Middle frontal gyrus (tissue), 1 donor: ENCODE data around the gene ETV2.
A peak's percentile ranks its signal among the peaks of the same experiment; 100 is the strongest.
"Not testable (repeated sequence)": the region's sequence is repeated elsewhere in the genome, so short reads cannot be mapped to it uniquely, and the experiment has no call there.

Source experiments
- DNase-seq: peaks from one replicate; pipeline ENCODE4 v3.0.0-alpha.2; 2015; ENCODE audit warnings: low spot score; ENCODE audit errors: extremely low spot score

The ETV2 gene, protein sequence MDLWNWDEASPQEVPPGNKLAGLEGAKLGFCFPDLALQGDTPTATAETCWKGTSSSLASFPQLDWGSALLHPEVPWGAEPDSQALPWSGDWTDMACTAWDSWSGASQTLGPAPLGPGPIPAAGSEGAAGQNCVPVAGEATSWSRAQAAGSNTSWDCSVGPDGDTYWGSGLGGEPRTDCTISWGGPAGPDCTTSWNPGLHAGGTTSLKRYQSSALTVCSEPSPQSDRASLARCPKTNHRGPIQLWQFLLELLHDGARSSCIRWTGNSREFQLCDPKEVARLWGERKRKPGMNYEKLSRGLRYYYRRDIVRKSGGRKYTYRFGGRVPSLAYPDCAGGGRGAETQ

GRCh38 chr19:35641515-35642151, at the start of gene ETV2:
TSS of gene ETV2 (plus strand) at chr19:35641745. CDS start at chr19:35642461, 716 bp downstream.
- no peak for DNase-seq

GRCh38 chr19:35592226-35592625, 49.3 kb upstream of the ETV2 start:
- DNase-seq = no peak

- not testable (repeated sequence) for DNase-seq
Observed at GRCh38 chr19:35595026-35595425, 46.5 kb upstream of the ETV2 start.

DNA sequence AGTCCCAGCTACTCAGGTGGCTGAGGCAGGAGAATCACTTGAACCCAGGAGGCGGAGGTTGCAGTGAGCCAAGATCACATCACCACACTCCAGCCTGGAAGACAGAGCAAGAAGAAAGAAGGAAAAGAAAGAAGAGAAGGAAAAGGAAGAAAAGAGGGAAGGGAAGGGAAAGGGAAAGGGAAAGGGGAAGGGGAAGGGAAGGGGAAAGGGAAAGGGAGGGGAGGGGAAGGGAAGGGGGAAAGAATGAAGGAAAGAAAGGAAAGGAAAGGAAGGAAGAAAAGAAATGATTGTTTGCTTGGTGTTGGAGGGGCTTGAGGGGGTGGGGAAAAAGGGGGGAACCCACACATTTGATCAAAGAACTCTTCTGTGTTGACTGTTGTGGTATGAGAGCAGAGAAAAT, 45.6 kb upstream of the ETV2 start:
- DNase-seq = no peak

- DNase-seq = no peak
Observed at GRCh38 chr19:35596366-35596999, 45.1 kb upstream of the ETV2 start.

- no peak for DNase-seq
Observed at GRCh38 chr19:35601971-35602370, 39.6 kb upstream of the ETV2 start.

- DNase-seq = not testable (repeated sequence)
Observed at GRCh38 chr19:35604436-35604835, 37.1 kb upstream of the ETV2 start.

GRCh38 chr19:35607170-35607569, 34.4 kb upstream of the ETV2 start:
- DNase-seq = not testable (repeated sequence)

GRCh38 chr19:35607661-35608060, 33.9 kb upstream of the ETV2 start:
- DNase-seq = no peak

- DNase-seq = no peak
Observed at GRCh38 chr19:35608251-35608650, 33.3 kb upstream of the ETV2 start.

GRCh38 chr19:35609851-35610353, 31.6 kb upstream of the ETV2 start:
- DNase-seq = no peak

DNA sequence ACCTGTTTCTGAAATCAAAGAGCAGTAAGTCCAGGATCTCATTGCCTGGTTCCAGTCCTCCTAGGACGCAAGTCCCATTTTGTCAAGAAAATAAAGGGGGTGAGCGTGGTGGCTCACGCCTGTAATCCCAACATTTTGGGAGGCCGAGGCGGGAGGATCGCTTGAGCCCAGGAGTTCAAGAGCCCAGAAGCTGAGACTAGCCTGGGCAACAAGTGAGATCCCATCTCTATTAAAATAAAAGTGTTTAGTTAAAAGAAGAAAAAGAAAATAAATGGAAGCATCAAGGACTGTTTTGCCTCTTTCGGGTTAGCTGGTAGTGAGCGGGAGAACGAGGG, 29.4 kb upstream of the ETV2 start:
- DNase-seq = no peak

- DNase-seq = peak; percentile 84
Observed at GRCh38 chr19:35612559-35613321, 28.8 kb upstream of the ETV2 start, which contains the start of gene HAUS5. TSS of gene HAUS5 (plus strand) at chr19:35612735. CDS start at chr19:35612795, 60 bp downstream.

DNA sequence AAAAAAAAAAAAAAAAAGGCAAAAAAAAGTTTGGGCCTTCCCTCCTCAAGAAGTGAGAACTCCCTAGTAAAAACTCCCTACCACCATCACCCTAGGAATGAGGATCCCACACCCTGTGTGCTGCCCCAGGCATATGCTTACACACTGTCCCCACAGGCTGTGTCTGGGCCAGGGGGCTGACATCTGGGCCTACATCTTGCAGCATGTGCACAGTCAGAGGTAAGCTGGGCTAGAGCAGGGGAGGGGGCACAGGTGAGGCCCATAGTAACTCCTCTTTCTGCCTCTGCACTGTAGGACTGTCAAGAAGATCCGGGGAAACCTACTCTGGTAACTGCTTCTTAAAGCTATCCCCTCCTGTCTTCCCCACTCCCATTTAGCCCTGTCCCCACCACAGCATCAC, 28.0 kb upstream of the ETV2 start:
- no peak for DNase-seq

GRCh38 chr19:35615036-35615435, 26.5 kb upstream of the ETV2 start:
- DNase-seq = no peak

DNA sequence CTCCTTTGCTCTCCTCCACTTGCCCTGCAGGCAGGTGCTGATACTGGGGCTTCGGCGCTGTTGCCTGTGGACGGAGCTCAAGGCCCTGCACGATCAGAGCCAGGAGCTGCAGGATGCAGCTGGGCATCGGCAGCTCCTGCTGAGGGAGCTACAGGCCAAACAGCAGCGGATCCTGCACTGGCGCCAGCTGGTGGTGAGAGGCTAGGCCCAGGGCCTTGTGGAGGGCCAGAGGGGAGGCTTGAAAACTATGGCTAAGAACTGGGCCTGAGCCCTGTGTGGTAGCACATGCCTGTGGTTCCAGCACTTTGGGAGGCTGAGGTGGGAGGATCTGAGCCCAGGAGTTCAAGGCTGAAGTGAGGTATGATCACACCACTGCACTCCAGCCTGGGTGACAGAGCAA, 22.7 kb upstream of the ETV2 start:
- DNase-seq = no peak

GRCh38 chr19:35619290-35619923, 22.1 kb upstream of the ETV2 start:
- no peak for DNase-seq

- no peak for DNase-seq
Observed at GRCh38 chr19:35620001-35620400, 21.5 kb upstream of the ETV2 start.

GRCh38 chr19:35621708-35622107, 19.8 kb upstream of the ETV2 start:
- no peak for DNase-seq

DNA sequence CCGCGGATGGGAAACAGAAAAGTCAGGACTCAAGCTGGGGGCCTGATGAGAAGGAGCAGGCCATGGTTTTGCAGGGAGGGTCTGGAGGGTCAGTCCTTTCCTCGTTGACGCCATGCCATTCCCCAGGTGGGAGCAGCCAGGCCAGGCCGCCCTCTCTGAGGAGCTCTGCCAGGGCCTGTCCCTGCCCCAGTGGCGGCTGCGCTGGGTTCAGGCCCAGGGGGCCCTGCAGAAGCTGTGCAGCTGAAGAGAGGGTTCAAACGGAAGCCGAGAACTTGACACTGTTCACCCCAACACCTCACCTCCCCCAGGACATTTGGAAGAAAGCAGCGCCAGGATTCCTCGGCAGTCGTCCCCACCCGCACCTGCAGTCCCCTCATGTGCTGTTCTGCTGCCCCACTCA, 18.8 kb upstream of the ETV2 start:
- no peak for DNase-seq
